ENCODE data around the gene PARD3B. TPM values are rescaled to one million over a fixed set of nuclear protein-coding genes. Genes with fewer than 3 reads are reported as not detected.

The PARD3B gene
- total and polyA plus RNA-seq, 2 of the 8 experiments (the other 6 are each of a cell fraction or from before 2014, with no cell fraction given) = 1.2 to 5.7 TPM

DNA sequence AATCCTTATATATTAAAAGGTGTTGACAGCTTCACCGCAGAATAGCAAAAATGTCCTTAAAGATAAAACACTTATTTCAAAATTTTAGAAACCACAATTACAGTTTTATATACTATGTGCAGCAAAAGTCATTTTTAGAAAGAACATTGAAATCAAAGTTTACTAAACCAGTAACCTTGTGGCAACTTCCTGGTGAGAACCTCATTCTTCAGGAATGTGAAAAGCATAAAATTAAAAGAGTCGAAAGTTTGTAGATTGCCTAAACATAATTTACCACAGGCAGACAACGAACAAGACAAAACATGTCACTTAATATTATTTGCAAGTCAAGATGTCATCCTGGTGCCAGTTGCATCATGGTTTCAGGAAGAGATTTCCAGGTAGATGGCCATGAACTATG, 1028.7 kb downstream of the PARD3B start:
- Histone ChIP-seq H4K5ac (ENCODE audit: insufficient read length, low read depth, low read length) (no peak overlapping the region), H2BK20ac (ENCODE audit: low read length) (no peak overlapping the region), H3K9ac (replicated peaks in 1 of 4; ENCODE audit: extremely low read depth in 1 of 4, low read depth in 3 of 4, low read length in 3 of 4) (no peak overlapping the region), H2BK12ac (ENCODE audit: low read depth, low read length) (no peak overlapping the region), H3K4ac (replicated peaks; ENCODE audit: insufficient read length, low read depth, low read length) (no peak overlapping the region), H4K91ac (replicated peaks; ENCODE audit: insufficient read length, low read length) (no peak overlapping the region), H3K79me1 (ENCODE audit: low read depth, low read length) (no peaks in the 10 kb centered on the region), H4K8ac (ENCODE audit: extremely low read depth, insufficient read depth, low read length) (no peak overlapping the region), H3K23me2 (ENCODE audit: low read depth, low read length) (no peaks in the 10 kb centered on the region), H3K4me3 (ENCODE audit: extremely low read depth in 1 of 4, insufficient read depth in 2 of 4, low read depth in 3 of 4, low read length in 4 of 4) (no peak overlapping the region), H2BK5ac (ENCODE audit: low read depth, low read length) (no peak overlapping the region), H4K20me1 (replicated peaks in 1 of 2; ENCODE audit: control insufficient read depth in 1 of 2, insufficient read depth in 2 of 2, low read length in 2 of 2) (no peaks in the 10 kb centered on the region), H3K9me3 (ENCODE audit: insufficient read depth in 2 of 2, low read depth in 1 of 2, low read length in 1 of 2) (peaks cover 0 to 3% of the 10 kb centered on the region in 2 experiments; a peak in 2 of 4 replicates), H3K14ac (ENCODE audit: insufficient read length) (no peak overlapping the region), H2AK5ac (ENCODE audit: low read depth, low read length) (no peak overlapping the region), H3K79me2 (ENCODE audit: control insufficient read depth in 1 of 2, insufficient read depth in 2 of 2, low read length in 2 of 2) (no peaks in the 10 kb centered on the region), H3K56ac (replicated peaks; ENCODE audit: insufficient read length, low read depth, low read length) (no peak overlapping the region), H2AFZ (ENCODE audit: low read length) (no peak overlapping the region), H3K36me3 (ENCODE audit: control insufficient read depth in 2 of 4, insufficient read depth in 4 of 4, low read length in 3 of 4) (no peaks in the 10 kb centered on the region), H2BK120ac (replicated peaks; ENCODE audit: low read depth, low read length) (no peak overlapping the region), H3K18ac (ENCODE audit: extremely low read depth, low read length) (no peak overlapping the region), H3K27me3 (replicated peaks in 1 of 4; ENCODE audit: control insufficient read depth in 3 of 4, extremely low read depth in 1 of 4, insufficient read depth in 3 of 4, low read length in 3 of 4) (no peaks in the 10 kb centered on the region), H3K4me2 (ENCODE audit: insufficient read depth in 1 of 2, low read depth in 2 of 2, low read length in 2 of 2) (no peak overlapping the region), H3K23ac (ENCODE audit: insufficient read length) (no peak overlapping the region), H3K27ac (ENCODE audit: low read depth, low read length) (no peak overlapping the region), H3K4me1 (replicated peaks in 1 of 4; ENCODE audit: control insufficient read depth in 3 of 4, insufficient read depth in 4 of 4, low read length in 3 of 4) (no peaks in the 10 kb centered on the region), H2BK15ac (ENCODE audit: low read length) (no peak overlapping the region)
- FAIRE-seq (no peak), DNase-seq (ENCODE audit: low read depth in 1 of 2, low spot score in 2 of 2) (no peak)
- CTCF ChIA-PET (ENCODE audit: partially characterized antibody) = no interaction called here
- POLR2A ChIA-PET (ENCODE audit: partially characterized antibody) = no interaction called here
- 89% methylated on average over 3 of the region's 3 CpGs; no CpG with 5 or more reads in 1 of the 2 experiments for WGBS, 2 experiments (ENCODE audit: extremely low coverage in 1 of 2, insufficient coverage in 1 of 2, insufficient read length in 1 of 2, insufficient replicate concordance in 2 of 2, low coverage in 1 of 2, low lambda C conversion rate in 2 of 2, missing lambda C conversion rate in 1 of 2)
- no peak for TF ChIP-seq HDAC6 (IDR thresholded peaks at IDR 0.05; ENCODE audit: low read depth, low read length)
- no peak for TF ChIP-seq BRCA1 (IDR thresholded peaks at IDR 0.05; ENCODE audit: low read depth, low read length)
- TF ChIP-seq YY1 (IDR thresholded peaks at IDR 0.05; ENCODE audit: low read depth, low read length) = no peak
- TF ChIP-seq, protein P1, sequence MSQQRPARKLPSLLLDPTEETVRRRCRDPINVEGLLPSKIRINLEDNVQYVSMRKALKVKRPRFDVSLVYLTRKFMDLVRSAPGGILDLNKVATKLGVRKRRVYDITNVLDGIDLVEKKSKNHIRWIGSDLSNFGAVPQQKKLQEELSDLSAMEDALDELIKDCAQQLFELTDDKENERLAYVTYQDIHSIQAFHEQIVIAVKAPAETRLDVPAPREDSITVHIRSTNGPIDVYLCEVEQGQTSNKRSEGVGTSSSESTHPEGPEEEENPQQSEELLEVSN (IDR thresholded peaks at IDR 0.05) = no peak
- TF ChIP-seq CREB1 (IDR thresholded peaks at IDR 0.05) = no peak
- no peak for TF ChIP-seq JUND (IDR thresholded peaks at IDR 0.05; ENCODE audit: low read length)
- no peak for TF ChIP-seq MAFK (IDR thresholded peaks at IDR 0.05; ENCODE audit: low read depth, low read length)
- TF ChIP-seq RXRA (IDR thresholded peaks at IDR 0.05; ENCODE audit: insufficient read depth, low read depth, low read length) = no peak
- no peak for TF ChIP-seq EP300 (IDR thresholded peaks at IDR 0.05; ENCODE audit: borderline replicate concordance in 1 of 2, low read depth in 2 of 2, low read length in 2 of 2)
- TF ChIP-seq JUN (IDR thresholded peaks at IDR 0.05; ENCODE audit: low read depth, low read length) = no peak
- no peak for TF ChIP-seq ASH2L (IDR thresholded peaks at IDR 0.05; ENCODE audit: low read length)
- TF ChIP-seq HDAC2 (IDR thresholded peaks at IDR 0.05; ENCODE audit: borderline replicate concordance in 1 of 2, low read depth in 2 of 2, low read length in 2 of 2) = no peak
- TF ChIP-seq, protein P2, sequence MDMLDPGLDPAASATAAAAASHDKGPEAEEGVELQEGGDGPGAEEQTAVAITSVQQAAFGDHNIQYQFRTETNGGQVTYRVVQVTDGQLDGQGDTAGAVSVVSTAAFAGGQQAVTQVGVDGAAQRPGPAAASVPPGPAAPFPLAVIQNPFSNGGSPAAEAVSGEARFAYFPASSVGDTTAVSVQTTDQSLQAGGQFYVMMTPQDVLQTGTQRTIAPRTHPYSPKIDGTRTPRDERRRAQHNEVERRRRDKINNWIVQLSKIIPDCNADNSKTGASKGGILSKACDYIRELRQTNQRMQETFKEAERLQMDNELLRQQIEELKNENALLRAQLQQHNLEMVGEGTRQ (IDR thresholded peaks at IDR 0.05; ENCODE audit: low read length) = no peak

Measured in H1 (cell line).